ENCODE data around the gene NR3C1.

DNA sequence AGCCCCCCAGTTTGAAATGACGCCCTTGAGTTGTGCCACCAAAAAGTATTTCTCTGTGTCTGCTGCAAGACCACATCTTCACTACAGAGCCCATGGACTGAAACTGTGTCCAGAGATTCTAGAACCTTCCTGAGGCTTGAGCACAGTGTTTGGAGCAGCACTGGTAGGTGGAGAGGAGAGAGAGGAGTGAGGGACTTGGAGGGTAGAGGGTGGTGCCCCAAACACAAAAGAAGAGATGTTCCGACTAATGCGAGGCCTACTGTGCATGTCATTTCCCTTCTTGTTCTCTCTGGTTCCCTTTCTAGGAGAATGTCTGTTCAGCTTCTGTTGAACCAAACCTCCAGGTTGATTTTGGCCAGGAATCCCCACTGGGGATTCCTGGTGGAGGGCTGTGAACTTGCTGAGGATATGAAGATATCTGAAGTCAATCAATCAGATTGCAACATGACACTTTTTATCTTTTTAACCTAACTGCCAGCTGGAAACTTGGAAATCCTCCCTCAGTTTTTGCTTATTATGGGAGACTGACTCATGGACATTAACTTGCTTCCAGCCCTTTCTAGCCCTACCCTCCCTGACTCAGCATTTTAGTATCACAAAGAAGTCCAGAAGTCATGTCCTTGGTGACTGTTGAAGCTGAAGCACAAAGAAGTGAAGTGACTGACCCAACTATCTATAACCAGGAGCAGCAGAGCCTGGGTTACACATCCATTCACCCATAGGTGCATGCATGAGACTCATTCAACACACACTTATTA lies 154.5 kb downstream of the NR3C1 start:
- TF ChIP-seq, protein P1, sequence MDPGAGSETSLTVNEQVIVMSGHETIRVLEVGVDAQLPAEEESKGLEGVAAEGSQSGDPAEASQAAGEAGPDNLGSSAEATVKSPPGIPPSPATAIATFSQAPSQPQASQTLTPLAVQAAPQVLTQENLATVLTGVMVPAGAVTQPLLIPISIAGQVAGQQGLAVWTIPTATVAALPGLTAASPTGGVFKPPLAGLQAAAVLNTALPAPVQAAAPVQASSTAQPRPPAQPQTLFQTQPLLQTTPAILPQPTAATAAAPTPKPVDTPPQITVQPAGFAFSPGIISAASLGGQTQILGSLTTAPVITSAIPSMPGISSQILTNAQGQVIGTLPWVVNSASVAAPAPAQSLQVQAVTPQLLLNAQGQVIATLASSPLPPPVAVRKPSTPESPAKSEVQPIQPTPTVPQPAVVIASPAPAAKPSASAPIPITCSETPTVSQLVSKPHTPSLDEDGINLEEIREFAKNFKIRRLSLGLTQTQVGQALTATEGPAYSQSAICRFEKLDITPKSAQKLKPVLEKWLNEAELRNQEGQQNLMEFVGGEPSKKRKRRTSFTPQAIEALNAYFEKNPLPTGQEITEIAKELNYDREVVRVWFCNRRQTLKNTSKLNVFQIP (CRISPR knock-in tag; IDR thresholded peaks at IDR 0.05; ENCODE audit: borderline replicate concordance, low read depth) = no peak
- no peak for TF ChIP-seq ZNF8 (CRISPR knock-in tag; IDR thresholded peaks at IDR 0.05)
- TF ChIP-seq, protein P2, sequence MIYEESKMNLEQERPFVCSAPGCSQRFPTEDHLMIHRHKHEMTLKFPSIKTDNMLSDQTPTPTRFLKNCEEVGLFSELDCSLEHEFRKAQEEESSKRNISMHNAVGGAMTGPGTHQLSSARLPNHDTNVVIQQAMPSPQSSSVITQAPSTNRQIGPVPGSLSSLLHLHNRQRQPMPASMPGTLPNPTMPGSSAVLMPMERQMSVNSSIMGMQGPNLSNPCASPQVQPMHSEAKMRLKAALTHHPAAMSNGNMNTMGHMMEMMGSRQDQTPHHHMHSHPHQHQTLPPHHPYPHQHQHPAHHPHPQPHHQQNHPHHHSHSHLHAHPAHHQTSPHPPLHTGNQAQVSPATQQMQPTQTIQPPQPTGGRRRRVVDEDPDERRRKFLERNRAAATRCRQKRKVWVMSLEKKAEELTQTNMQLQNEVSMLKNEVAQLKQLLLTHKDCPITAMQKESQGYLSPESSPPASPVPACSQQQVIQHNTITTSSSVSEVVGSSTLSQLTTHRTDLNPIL (CRISPR knock-in tag; IDR thresholded peaks at IDR 0.05; ENCODE audit: low read depth) = no peak
- no peak for TF ChIP-seq ARNTL (CRISPR knock-in tag; IDR thresholded peaks at IDR 0.05; ENCODE audit: borderline replicate concordance, low read depth)
- TF ChIP-seq PPARA (CRISPR knock-in tag; IDR thresholded peaks at IDR 0.05; ENCODE audit: borderline replicate concordance) = no peak
- TF ChIP-seq, protein P3, sequence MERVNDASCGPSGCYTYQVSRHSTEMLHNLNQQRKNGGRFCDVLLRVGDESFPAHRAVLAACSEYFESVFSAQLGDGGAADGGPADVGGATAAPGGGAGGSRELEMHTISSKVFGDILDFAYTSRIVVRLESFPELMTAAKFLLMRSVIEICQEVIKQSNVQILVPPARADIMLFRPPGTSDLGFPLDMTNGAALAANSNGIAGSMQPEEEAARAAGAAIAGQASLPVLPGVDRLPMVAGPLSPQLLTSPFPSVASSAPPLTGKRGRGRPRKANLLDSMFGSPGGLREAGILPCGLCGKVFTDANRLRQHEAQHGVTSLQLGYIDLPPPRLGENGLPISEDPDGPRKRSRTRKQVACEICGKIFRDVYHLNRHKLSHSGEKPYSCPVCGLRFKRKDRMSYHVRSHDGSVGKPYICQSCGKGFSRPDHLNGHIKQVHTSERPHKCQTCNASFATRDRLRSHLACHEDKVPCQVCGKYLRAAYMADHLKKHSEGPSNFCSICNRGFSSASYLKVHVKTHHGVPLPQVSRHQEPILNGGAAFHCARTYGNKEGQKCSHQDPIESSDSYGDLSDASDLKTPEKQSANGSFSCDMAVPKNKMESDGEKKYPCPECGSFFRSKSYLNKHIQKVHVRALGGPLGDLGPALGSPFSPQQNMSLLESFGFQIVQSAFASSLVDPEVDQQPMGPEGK (CRISPR knock-in tag; IDR thresholded peaks at IDR 0.05; ENCODE audit: borderline replicate concordance) = no peak
- TF ChIP-seq TCF4 (CRISPR knock-in tag; IDR thresholded peaks at IDR 0.05; ENCODE audit: borderline replicate concordance) = no peak

Measured in SK-N-SH treated with all-trans-retinoic acid at 6 μM for 48 hours (cell line).